Pulmonary artery endothelial cell (primary cell): ENCODE results near the gene STK35. TPM values are rescaled to one million over a fixed set of nuclear protein-coding genes. Genes with fewer than 3 reads are reported as not detected.

ENCODE experiments used
- DNase-seq: peaks from one replicate; pipeline ENCODE4 v3.0.0-alpha.2; 2011; ENCODE audit warnings: low read depth, low spot score
- total RNA-seq: library from RNA; depleted of rRNA; stranded (reverse); fragments of >200 nt; gene quantifications from 2 replicates; pipeline ENCODE4 v1.2.3, GENCODE V29; 2014

The STK35 gene
- total RNA-seq, 1 donor from 2014 or later = 14.6 TPM

- no peak for DNase-seq
Observed at GRCh38 chr20:2133318-2134183, 31.9 kb downstream of the STK35 start.

- DNase-seq = no peak
Observed at GRCh38 chr20:2135013-2135412, 33.4 kb downstream of the STK35 start.

- DNase-seq = no peak
Observed at GRCh38 chr20:2136275-2136674, 34.6 kb downstream of the STK35 start.

- no peak for DNase-seq
Observed at GRCh38 chr20:2137552-2138201, 36.0 kb downstream of the STK35 start.

GRCh38 chr20:2138396-2138795 is 36.8 kb downstream of the STK35 start:
- no peak for DNase-seq

GRCh38 chr20:2139250-2139649 is 37.6 kb downstream of the STK35 start:
- DNase-seq = no peak

GRCh38 chr20:2139736-2140135 is 38.1 kb downstream of the STK35 start:
- DNase-seq = no peak

- no peak for DNase-seq
Observed at GRCh38 chr20:2140561-2140960, 38.9 kb downstream of the STK35 start.

- DNase-seq = no peak
Observed at GRCh38 chr20:2141600-2142575, 40.3 kb downstream of the STK35 start.

- no peak for DNase-seq
Observed at GRCh38 chr20:2142649-2143048, 41.0 kb downstream of the STK35 start.

GRCh38 chr20:2143594-2143993 is 42.0 kb downstream of the STK35 start:
- no peak for DNase-seq

GRCh38 chr20:2144850-2145249 is 43.2 kb downstream of the STK35 start:
- DNase-seq = no peak

GRCh38 chr20:2145376-2145775 is 43.7 kb downstream of the STK35 start:
- DNase-seq = no peak

- DNase-seq = no peak
Observed at GRCh38 chr20:2146080-2146867, 44.6 kb downstream of the STK35 start.

- no peak for DNase-seq
Observed at GRCh38 chr20:2149507-2149906, 47.9 kb downstream of the STK35 start.

- no peak for DNase-seq
Observed at GRCh38 chr20:2150660-2151059, 49.0 kb downstream of the STK35 start.

GRCh38 chr20:2151858-2152281 is 50.2 kb downstream of the STK35 start:
- no peak for DNase-seq

- no peak for DNase-seq
Observed at GRCh38 chr20:2152317-2152716, 50.7 kb downstream of the STK35 start.

GRCh38 chr20:2153326-2153725 is 51.7 kb downstream of the STK35 start:
- no peak for DNase-seq

GRCh38 chr20:2156224-2156623 is 54.6 kb downstream of the STK35 start:
- DNase-seq = no peak
